ENCODE measurements around the gene DBNDD1. TPM values are rescaled to one million over a fixed set of nuclear protein-coding genes. Genes with fewer than 3 reads are reported as not detected.
"Not testable (repeated sequence)": the region's sequence is repeated elsewhere in the genome, so short reads cannot be mapped to it uniquely, and the experiment has no call there.

DBNDD1 gene
- total RNA-seq, 1 donor from 2014 or later, result 0.22 TPM

DNA sequence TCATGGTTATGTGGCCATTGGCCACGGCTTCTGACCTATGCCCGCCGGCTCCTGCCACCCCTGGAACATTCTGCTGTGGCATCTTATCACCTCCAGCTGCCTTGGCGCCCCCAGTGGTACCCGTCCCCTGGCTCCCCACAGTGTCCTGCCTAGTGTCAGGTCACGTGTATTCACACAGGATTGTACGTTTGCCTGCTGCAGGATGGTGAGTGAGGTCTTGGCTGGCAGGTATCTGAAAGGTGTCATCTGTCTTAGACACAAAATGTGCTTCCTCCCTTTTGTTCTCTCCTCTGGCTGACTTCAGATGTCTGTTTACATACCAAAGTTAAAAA is 24.9 kb downstream of the DBNDD1 start:
- intact Hi-C loops (cut with micrococcal nuclease), result no loop called here

DNA sequence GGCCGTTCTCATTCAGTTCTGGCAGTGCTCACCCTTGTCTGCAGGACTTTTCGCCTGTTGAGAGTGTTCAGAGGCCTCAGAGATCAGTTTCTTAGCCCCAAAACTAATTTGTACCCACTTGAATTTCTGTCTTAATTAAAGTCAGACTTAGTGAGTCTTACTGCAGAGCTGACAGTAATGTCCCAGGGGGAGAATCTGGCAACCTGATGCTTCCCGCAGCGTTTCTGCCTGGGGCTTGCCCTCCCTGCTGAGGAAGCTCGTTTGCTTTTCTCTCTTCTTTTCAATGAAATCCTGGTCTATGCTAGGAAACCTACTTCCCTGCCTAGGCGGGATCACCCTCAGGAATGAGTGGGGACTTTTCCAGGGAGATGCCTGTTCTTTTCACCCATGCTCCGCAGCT is 25.3 kb downstream of the DBNDD1 start:
- intact Hi-C loops (cut with micrococcal nuclease), result no loop called here

DNA sequence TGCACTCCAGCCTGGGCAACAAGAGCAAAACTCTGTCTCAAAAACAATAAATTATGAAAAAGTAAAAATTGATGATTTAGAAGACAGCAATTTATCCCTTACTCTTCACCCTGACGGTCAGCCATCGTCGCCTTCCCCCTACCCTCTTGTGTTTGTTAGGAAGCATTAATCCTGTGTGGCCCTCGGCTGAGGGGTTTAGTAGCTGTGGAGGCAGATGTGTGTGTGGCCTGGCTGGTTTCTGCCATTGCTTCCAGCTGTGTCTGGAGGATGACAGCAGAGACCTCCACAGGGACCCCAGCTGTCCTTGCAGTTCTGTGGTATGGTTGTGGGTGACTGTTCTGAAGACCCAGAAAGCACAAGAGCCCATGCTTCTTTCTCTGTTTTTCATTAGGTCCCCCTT is 25.9 kb downstream of the DBNDD1 start:
- intact Hi-C loops (cut with micrococcal nuclease), result no loop called here

DNA sequence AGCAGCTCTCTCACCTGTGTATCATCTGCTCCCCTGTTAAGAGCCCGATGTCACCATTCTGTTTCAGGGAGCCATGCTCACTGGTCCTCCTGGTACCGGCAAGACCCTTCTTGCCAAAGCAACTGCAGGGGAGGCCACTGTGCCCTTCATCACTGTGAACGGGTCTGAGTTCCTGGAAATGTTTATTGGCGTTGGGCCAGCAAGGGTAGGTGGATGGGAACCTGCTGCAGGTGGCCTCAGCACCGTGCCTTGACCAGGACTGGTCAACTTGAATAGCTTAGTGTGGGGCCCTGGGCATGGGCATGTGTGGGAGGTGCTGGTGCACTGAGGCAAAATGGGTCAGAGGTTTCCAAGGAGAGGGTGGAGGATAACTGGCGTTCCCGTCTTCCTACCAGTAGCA is 28.5 kb downstream of the DBNDD1 start:
- intact Hi-C loops (cut with micrococcal nuclease), result no loop called here

DNA sequence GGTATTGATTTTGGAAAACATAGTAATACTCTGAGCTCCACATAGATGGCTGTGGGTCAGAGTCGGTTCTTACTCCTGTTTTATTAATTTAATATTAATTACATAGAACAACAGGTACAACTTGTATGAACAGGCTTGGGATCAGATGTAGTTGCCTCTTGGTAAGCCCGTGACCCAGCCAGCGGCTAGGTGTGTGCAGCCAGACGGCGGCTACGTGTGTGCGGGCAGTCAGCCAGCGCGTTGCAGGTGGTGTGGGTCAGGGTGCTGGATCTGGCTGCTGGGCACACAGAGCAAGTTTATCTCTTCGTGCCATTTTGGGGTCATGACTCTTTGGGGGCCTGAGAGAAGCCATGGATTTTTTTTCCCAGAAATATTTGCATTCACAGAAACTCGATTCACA is 30.3 kb downstream of the DBNDD1 start:
- intact Hi-C loops (cut with micrococcal nuclease), result loop anchor here (2.0 kb wide), 1 partner anchor 20 kb away; no protein-coding TSS in a partner anchor

DNA sequence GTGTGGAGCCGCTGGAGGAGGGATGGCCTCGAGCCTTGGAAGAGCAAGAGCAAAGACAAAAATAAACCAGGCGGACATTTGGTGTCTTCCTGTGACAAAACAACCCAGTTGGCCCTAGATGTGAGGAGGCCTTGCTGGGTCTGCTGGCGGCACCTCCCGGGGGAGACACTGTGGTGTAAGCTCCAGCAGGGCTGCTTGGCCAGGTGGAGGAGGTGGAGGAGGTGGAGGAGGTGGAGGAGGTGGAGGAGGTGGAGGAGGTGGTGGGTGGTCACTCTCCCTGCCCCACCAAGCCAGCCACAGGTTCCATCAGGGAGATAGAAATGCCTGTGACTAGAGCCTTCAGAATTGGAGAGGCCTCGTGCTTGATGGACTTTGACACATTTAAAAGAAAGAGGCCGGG is 32.1 kb downstream of the DBNDD1 start:
- intact Hi-C loops (cut with micrococcal nuclease), result no loop called here

DNA sequence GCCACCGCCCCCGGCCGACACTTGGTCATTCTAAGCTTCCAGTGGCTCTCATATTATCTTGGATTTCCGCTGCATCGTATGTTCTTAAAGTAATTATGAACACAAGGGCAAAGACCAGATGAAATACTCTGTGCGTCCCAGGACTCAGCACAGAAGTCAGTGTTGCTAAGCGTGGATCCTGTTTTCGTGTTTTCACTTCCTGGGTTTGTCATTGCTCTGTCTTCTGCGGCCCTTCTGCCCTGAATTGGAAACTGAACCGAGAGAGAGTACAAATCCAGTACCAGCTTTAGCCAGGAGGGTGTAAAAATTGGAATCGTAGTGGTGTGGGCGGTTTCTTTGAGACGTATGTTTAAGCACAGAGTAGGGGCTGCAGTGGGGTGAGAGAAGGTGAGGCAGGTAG is 32.7 kb downstream of the DBNDD1 start:
- intact Hi-C loops (cut with micrococcal nuclease), result no loop called here

DNA sequence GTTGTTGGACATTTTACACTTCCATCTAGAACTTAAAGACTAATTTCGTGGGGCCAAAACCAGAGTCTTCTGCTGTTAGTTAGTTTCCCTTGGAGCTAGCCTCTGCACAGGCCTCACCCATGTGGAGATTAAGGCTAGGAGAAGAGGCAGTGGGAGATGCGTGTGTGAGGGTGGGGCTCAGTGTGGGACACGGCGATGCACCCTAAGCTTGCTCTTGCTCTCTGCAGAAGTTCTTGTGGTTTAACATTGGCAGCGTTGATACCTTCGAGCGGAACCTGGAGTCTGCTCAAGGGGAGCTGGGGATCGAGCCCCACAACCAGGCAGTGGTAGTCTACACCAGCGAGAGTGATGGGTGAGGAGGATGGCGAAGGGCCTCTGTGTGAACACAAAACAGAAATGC is 34.0 kb downstream of the DBNDD1 start:
- intact Hi-C loops (cut with micrococcal nuclease), result no loop called here

DNA sequence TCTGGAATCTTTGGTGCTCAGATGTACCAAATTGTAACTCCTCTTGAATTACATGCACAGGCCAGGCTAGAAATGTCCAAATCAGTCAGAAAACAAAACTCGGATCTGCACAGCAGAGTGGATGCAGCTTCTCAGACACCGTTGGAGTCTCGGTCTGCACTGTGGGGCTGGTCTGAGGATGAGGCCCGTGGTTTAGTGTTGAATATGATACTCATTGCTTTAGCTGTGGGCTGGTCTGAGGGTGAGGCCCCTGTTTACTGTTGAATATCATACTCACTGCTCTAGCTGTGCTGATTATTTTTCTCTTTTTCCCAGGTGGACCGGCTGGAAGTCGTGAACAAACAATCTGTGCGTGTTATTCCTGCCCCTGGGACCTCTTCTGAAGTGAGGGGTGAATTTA is 35.0 kb downstream of the DBNDD1 start:
- intact Hi-C loops (cut with micrococcal nuclease), result no loop called here

DNA sequence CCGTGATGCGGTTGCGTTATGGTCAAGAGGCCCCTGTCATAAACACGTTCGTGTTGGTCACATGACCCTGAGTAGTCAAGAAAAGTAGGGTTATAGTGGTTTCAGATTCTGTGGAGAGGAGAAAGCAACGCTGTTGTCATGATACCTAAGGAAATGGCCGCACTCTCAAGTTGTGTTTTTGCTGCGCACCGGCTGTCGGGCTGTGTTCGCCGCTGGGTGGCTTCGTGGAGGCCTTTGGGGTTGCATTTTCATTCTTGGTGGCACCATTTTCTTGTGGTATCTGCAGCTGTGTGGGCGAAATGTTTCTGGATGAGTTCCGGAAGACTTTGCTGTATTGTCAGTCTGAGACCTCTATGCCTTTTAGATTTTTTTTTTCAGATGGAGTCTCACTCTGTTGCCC is 35.7 kb downstream of the DBNDD1 start:
- intact Hi-C loops (cut with micrococcal nuclease), result no loop called here

DNA sequence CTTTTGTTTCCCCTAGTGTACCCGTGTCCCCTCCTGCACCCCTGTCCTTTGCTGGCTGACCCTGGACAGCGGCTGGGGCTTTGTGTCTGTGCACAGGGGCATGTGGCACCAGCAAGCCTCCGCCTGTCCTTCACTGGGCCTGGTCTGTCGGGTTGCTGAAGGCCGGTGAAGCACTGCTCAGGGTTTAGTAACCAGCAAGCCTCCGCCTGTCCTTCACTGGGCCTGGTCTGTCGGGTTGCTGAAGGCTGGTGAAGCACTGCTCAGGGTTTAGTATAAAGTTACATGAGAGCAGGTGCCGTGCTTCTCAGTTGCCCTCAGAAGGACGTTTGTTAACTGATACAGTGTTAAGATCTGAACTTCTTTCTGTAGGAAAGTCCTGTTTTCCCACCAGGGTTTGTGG is 36.9 kb downstream of the DBNDD1 start:
- intact Hi-C loops (cut with micrococcal nuclease), result no loop called here

DNA sequence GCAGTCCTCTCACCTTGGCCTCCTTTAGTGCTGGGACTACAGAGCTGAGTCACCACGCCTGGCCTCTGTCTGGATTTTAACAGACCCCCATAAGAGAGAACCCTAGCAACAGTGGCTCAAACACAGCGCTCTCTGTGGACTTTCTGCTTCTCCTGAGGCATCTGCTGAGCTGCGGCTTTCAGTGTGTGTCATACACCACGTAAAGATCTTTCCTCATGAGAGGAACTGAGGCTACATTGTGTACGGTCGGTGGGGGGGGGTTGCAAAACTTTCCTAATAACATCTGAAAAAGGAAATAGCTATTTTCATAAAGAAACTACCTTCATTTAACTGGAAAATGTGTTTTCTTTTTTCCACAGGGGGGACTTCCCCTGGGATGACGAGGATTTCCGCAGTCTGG is 37.8 kb downstream of the DBNDD1 start:
- intact Hi-C loops (cut with micrococcal nuclease), result no loop called here

DNA sequence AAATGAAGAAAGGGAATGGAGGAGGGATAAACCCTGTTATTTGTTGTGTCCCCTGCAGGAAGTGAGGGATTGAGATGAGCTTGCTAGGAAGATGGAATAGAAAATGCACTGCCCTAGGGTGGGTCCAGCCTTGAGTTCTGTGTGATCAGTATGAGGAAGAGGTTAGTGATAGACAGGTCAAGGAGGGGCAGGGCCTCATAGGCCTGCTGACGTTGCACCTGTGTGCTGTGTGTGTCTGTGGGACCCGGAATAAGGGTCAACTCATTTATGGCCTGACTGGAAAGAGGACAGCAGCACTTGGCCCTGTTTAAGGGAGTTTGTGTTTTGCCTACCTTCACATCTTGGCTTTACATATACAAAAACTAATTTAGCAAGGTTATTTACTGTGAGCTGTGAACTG is 44.4 kb downstream of the DBNDD1 start:
- intact Hi-C loops (cut with micrococcal nuclease), result loop anchor here (5.0 kb wide), 1 partner anchor 1403 kb away; the partner anchor contains the start of gene ZC3H18

DNA sequence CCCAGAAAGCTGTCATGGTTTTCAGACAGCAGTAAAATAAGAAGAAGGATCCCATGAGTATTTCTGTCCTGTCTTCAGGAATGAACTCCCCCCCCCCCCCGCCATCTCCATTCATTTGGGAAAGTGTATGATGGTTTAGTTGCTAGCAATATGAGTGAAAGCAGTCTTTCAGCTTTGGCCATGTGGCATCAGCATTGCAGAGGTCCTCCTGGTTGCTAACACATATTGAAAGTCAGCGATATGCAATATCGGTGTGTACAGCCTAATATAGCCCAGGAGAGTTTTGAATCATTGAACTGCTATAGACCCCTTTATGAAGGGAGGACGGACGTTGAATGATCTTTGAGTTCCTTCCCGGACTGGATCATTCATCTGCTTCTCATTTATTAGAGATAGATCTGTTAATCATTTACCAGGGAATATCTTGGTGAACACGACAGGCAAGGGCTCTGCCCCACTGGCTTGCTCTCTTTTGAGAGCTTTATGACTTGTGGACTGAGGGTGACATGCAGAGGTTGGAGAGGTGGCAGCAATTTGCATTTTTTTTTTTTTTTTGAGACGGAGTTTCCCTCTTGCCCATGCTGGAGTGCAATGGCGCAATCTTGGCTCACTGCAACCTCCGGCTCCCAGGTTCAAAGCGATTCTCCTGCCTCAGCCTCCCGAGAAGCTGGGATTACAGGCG is 45.5 kb downstream of the DBNDD1 start:
- intact Hi-C loops (cut with micrococcal nuclease), result loop anchor here (1.0 to 5.0 kb wide), 5 partner anchors 45 to 1401 kb away; partner anchors contain the start of genes DBNDD1, PRDM7 and ZC3H18

DNA sequence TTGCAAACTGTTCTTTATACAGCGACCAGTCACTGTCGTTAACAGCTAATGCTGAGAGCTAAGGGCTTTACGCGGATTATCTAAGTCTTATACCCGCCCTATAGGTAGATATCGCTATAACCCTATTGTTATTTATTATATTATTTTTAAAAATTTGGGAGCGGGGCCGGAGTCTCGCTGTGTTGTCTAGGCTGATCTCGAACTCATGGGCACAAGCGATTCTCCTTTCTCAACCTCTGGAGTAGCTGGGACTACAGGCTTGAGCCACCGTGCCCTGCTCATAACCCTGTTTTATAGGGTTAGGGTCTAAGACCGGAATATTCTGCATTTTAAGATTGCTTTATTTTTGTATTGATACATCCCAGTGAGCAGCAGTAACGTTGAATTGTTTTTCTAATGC is 46.0 kb downstream of the DBNDD1 start:
- intact Hi-C loops (cut with micrococcal nuclease), result loop anchor here (1.0 to 5.0 kb wide), 5 partner anchors 46 to 1401 kb away; partner anchors contain the start of genes DBNDD1, PRDM7 and ZC3H18

DNA sequence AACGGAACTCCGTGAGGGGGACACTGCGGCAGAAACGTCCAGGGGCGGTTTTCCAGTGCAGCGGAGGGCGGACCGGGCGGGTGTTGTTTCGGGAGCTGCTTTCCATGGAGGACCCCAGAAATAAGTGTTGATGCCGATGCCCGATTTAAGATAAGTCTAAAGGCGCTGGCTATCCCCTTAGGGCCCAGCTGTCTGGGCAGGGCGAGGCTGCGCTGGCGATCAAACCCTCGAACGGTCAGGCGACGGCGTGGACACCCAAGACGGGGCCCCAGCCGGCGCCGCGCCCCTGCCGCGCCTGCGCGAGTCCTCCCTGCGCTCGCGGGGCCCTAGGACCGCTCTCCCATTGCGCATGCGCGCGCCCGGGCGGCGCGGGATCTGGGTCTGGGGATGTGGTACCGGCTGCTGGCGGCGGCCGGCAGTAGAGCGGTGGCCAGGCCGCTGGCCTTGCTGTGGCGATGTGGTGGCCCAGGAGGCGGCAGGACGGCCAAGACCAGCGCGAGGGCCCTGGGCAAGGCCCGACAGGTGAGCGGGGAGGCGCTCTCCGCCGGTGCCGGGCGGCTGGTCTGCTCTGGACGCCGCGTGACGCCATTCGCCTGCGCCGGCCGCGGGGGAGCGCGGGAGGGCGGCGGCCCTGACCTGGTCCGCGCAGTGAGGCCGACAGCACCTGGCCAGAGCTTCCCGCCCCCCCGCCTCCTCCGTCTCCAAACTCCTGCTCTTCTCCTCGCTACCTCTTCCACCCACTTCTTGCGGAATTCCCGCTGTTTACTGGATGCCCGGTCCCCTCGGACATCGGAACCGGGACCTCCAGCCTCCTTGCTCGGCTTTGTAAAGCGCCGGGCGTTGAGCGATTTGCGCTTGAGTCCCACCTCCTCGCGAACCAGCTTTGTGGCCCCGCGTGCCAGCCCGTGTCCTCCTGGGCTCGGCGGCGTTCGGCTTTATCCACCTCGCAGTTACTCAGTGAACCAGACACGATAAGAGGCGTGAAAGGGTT is 46.7 kb downstream of the DBNDD1 start:
- intact Hi-C loops (cut with micrococcal nuclease), result loop anchor here (1.0 to 5.0 kb wide), 8 partner anchors 24 to 1400 kb away; partner anchors contain the start of genes DBNDD1, DEF8, PRDM7 and ZC3H18

DNA sequence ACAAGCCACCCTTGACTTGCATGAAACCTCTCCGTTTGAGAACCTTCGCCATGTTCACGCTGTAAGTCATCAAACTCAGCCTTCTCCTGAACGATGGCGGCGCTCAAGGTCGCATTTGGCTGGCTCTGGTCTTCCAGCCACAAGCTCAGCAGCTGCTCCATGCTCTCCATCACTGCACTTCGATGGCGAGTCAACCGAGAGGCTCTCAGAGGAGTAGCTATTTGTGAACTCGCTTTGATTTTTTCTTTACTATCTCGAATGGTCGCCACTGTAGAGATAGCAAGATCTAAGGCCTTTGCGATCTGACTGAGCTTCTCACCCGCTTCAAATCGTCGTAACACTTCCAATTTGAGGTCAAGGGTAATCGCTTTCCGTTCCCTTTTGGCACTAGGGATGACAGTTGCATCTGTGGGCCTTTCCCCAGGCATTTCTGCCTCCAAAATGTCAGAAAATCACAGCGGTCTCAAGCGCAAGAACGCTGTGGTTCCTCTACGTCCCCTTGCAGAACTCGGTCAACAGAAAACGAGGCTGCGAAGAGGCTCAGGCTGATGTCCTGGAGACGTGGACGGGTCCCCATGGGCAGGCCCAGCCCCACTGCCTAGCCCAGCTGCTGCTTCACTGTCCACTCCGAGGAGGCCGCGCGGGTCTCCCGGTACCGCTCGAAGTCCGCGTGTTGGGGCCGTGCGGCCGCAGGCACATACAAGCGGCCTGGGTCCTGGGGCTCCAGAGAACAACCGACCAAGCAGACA is 47.6 kb downstream of the DBNDD1 start:
- intact Hi-C loops (cut with micrococcal nuclease), result loop anchor here (1.0 to 5.0 kb wide), 7 partner anchors 23 to 1399 kb away; partner anchors contain the start of genes DBNDD1, DEF8, PRDM7 and ZC3H18

DNA sequence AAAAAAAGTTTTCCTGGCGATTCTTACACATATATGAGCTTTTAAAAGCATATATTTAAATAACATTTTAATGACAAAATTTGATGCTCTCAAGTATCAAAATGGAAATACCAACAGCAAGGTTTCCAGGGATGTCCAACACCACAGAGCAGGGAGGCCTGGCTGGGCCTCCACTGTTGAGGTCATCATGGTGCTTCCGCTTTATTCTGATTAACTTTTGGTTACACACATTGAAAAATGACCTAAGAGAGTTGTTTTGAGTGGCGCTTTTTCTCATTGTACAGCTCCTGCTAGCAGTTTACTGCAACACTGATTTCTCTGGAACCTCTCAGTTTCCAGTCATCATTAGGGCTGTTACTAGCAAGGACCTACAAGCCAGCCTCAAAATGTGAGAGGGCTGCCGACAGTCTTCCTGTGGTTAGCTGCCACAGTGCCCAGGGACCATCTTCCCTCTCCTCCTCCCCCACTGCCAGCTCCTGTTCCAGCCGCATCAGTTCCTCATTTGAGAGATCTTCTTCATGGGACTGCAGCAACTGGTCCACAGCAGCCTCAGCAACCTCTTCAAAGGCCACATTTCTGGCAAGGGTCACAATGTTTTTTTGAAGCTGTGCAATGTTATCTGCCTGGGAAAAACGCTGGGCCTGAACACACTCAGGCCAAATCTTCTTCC is 49.4 kb downstream of the DBNDD1 start:
- intact Hi-C loops (cut with micrococcal nuclease), result loop anchor here (5.0 kb wide), 1 partner anchor 1398 kb away; the partner anchor contains the start of gene ZC3H18

DNA sequence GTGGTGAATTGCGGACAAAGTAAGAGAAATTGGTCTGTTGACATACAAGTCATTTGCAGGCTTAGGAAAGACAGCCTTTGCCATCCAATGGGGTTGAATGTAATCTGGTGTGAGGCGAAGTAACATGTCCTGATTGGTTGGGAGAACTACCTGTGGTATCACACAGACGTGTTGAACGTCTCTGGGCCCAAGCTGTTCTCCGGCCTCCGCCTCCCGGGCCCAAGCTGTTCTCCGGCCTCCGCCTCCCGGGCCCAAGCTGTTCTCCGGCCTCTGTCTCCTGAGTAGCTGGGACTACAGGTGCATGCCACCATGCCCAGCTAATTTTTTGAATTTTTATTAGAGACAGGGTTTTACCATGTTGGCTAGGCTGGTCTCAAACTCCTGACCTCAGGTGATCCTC is 51.2 kb downstream of the DBNDD1 start:
- intact Hi-C loops (cut with micrococcal nuclease), result not testable (repeated sequence)

DNA sequence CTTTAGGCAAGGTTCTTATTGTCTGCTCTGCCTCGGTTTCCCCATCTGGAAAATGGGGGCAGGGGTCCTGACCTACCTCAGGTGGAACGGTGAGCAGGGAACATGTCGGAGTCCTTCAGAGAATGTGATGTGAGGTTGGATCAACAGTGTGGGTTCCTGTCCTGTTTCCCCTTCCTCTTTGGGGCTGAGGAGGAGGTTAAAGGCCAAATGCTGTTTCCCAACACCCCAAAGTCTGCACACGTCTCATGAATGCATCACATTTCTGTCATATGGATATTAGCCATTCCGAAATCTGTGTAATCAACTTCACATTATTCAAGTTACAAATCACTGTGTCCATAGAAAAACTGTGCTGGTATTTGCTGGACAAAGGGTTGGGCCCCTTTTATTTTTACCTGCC is 51.8 kb downstream of the DBNDD1 start:
- intact Hi-C loops (cut with micrococcal nuclease), result not testable (repeated sequence)

DNA sequence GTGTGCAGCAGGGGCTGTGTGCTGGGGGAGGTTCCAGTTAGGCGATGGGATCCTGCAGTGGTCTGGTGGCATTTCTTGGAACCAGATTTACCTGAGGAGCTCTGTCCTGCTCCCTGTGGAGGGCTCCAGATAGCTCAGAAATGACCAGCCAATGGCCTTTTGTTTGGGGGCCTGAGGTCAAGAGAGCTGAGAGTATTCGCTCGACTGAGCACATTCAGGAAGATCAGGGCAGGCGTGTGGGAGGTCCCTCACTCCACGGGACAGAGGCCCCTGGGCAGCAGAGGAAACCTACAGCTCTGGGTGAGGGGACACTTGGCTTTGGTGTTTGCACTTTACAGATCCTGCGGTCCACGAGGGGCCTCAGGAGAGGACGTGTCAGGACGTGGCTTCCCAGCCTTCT is 52.5 kb downstream of the DBNDD1 start:
- intact Hi-C loops (cut with micrococcal nuclease), result no loop called here

Measured in T-helper 1 cell treated with Interleukin-12 subunit alpha and Interleukin-12 subunit beta and Interleukin-4 antibody, amounts not matched to agents 30 ng/mL and 1 ng/mL, for 36 hours (primary cell).